Measurements from ENCODE around the gene NAT10.

The NAT10 gene

GRCh38 chr11:34179026-34179675 is 73.7 kb downstream of the NAT10 start:
- TF ChIP-seq, protein P1, sequence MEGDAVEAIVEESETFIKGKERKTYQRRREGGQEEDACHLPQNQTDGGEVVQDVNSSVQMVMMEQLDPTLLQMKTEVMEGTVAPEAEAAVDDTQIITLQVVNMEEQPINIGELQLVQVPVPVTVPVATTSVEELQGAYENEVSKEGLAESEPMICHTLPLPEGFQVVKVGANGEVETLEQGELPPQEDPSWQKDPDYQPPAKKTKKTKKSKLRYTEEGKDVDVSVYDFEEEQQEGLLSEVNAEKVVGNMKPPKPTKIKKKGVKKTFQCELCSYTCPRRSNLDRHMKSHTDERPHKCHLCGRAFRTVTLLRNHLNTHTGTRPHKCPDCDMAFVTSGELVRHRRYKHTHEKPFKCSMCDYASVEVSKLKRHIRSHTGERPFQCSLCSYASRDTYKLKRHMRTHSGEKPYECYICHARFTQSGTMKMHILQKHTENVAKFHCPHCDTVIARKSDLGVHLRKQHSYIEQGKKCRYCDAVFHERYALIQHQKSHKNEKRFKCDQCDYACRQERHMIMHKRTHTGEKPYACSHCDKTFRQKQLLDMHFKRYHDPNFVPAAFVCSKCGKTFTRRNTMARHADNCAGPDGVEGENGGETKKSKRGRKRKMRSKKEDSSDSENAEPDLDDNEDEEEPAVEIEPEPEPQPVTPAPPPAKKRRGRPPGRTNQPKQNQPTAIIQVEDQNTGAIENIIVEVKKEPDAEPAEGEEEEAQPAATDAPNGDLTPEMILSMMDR (IDR thresholded peaks at IDR 0.05), result no peak

DNA sequence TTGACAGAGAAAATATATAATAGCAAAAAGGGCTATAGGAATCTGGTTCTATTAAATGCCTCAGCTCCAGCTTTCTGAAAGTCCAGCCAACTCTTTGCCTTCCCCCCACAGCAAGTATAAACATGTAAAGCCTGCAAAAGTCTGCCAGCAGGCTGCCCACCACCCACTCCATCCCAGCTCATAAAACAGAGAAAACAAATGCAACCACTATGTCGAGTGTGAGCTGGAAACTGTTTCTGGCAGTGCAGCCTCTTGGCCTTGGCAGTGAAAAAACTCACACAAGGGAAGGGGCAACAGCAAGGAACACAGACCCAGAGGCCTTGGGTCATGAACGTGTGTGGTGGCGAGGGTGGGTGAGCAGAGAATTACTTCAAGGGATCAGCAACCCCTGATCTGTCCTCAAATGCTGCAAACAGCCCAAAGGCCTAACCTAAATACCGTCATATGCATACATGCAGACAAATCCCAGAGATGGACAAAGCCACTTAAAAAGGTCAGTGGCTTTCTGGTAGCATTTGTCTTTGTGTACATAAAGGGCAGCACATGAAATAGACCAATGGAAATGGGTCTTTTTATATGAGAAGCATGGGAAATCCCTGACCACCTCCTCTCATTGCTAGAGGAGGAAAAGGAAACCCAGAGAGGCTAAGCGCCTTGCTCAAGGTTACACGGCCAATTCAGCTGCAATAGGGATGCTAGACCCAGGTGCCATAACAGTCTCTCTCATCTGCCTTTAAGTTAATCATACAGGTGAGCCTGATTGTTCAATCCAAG is 74.8 kb downstream of the NAT10 start:
- TF ChIP-seq, protein P1 (IDR thresholded peaks at IDR 0.05), result no peak

- TF ChIP-seq, protein P1 (IDR thresholded peaks at IDR 0.05), result no peak
Measured at GRCh38 chr11:34181251-34181650, 75.8 kb downstream of the NAT10 start.

GRCh38 chr11:34181856-34182405 is 76.5 kb downstream of the NAT10 start:
- TF ChIP-seq, protein P1 (IDR thresholded peaks at IDR 0.05), result no peak

- TF ChIP-seq, protein P1 (IDR thresholded peaks at IDR 0.05), result no peak
Measured at GRCh38 chr11:34182425-34182824, 77.0 kb downstream of the NAT10 start.

GRCh38 chr11:34182921-34183685 is 77.7 kb downstream of the NAT10 start:
- TF ChIP-seq, protein P1 (IDR thresholded peaks at IDR 0.05), result no peak

DNA sequence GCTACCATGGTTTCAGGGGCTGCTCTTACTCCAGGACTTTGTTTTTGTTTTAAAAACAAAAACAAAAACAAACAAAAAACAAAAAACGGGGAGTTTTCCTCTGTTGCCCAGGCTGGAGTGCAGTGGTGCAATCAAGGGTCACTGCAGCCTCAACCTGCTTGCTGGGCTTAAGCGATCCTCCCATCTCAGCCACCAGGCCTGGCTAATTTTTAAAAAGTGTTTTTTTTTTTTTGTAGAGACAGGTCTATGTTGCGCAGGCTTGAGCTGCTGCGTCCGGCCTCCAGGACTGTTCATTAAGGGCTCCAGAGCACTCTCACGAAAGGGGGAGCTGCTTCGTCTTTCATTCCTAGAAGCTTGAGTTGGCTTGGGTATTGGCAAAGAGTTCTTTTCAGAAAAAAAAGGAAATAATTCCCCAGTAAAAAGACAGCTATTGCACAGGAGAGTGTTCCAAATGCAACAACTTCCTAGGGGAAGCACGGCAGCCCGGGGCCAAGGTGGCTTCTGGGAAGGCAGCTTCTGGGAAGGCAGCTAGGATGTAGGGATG is 78.5 kb downstream of the NAT10 start:
- TF ChIP-seq, protein P1 (IDR thresholded peaks at IDR 0.05), result no peak
